GM12872 (cell line): ENCODE measurements around the gene RBM43.

Experiments
- CTCF ChIP-seq: IDR thresholded peaks from 3 replicates; pipeline ENCODE4 v1.5.1; 2011; ENCODE audit warnings: low read depth, mild to moderate bottlenecking, low read length, moderate library complexity; ENCODE audit not compliant: insufficient read depth

RBM43 gene

GRCh38 chr2:151261231-151261976, at the start of gene RBM43:
TSS of gene RBM43 (minus strand) at chr2:151261863. CDS start at chr2:151261727, 136 bp downstream.
- TF ChIP-seq CTCF = no peak

DNA sequence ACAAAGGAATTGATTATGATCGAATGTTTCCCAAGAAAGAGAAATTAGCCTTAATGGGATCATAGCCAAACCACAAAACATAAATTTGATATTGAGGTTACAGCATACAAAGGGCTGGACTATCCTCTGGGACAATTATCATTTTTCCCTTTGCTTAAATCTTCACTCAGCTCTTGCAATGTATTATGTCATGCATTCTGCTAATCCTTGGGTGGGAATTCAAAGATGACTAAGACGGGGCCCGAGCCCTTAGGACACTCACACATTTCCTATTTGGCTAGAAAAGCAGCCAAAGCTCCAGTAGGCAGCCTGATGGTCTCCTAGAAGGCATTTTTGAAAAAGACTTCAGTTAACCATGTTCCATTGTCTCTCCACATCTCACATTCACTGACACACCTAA, 45.0 kb upstream of the RBM43 start:
- TF ChIP-seq CTCF = no peak

DNA sequence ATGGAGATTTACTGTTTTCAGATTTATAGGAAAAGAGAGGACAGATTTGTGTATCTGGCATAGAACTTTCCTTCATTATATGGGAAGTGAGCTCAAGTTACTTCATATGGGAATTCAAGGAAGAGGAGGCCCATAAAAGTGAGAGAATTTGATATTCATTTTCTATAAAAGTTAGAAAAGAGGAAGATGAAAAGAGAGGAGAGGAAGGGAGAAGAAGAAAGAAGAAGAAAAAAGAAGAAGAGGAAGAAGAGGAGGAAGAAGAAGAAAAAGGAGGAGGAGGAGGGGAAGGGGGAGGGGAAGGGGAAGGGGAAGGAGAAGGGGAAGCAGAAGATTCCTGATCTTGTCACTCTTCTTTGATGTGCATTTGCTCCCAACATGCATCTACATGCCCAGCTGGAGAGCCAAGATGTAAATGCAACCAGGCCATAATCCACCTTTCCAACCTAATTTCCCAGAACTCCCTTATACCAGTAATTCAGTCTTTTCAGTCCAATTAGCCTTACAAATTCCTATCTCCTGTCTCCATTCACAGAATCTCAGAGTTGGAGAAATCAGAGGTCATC, 43.5 kb upstream of the RBM43 start:
- no peak for TF ChIP-seq CTCF

DNA sequence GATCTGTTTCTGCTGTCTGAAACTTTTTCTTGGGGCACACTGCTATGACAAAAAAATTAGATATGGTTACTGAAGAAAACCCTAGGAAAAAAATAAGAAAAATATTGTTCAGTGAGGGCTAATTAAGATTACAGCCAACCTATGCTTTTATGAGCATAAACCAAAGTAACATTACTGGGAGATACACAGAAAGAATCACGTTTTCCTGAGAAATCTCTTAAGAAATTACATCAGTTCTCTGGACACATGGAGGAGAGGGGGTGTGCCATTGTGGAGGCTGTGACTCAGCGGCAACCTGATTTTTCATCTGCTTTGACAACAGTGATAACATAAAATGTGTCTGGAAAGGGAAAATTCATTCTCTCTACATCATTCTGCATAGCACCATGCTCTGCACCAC, 41.2 kb upstream of the RBM43 start:
- no peak for TF ChIP-seq CTCF

GRCh38 chr2:151302404-151302803, 40.7 kb upstream of the RBM43 start:
- TF ChIP-seq CTCF = no peak

DNA sequence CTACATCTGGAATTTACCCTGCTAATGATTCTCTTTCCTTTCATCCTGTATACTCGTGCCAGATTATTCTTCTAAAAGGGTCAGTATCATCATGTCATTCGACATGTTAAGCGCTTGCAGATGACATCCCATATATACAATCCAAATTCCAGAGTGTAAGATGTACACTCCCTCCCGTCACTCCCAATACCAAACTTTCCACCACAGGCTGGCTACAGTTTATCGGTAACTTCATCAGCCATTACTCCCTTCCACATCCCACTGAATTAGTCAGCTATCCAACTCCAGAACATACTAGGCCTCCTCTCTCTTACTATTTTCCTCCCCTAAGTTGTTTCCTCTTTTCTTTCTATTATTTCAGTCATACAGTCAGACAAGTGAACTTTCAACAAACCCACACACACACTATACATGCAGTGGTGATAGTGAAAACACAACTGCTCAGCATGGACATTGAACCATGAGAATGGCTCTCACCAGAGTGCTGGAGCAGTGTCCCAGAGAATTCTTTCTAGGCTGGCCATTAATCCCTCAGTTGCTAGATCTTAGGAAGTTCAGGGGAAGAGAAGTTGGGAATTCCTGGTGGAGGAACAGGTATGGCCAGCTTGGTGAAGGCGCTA, 38.4 kb upstream of the RBM43 start:
- TF ChIP-seq CTCF = no peak

DNA sequence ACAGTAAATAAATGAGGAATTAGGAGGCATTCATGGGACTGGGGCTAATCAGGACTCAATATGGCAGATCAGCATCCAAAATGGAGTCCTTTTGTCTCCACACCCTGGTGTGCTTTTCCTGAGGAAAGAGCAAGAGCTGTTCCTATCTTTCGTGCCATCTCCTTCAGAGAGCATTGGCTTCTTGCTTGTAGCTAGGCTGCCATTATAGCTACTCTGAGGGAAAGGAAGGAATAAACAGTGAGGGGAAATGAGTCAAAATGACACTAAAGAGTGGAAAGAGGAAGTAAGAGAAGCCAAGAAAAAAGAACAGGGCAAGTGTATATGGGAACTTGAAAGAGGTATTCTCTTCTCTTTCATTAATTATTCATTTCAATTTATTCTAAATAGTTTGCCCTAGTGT, 36.2 kb upstream of the RBM43 start:
- TF ChIP-seq CTCF = no peak
